Fibroblast of skin of abdomen (primary cell): ENCODE results near the gene COX4I2. TPM values are rescaled to one million over a fixed set of nuclear protein-coding genes. Genes with fewer than 3 reads are reported as not detected.
"Not testable (repeated sequence)": the region's sequence is repeated elsewhere in the genome, so short reads cannot be mapped to it uniquely, and the experiment has no call there.

Source experiments
- DNase-seq: peaks from one replicate; pipeline ENCODE4 v3.0.0-alpha.2; 2013
- polyA plus RNA-seq, 2 experiments: library from polyadenylated mRNA; unstranded; fragments of 120-200 nt; gene quantifications; one replicate each; pipeline ENCODE4 v1.2.1, GENCODE V29; 2013; ENCODE audit not compliant: insufficient read length in 2 of 2

COX4I2 gene
- polyA plus RNA-seq (2013, experiment 1 of 2; ENCODE audit: insufficient read length) = not detected
- not detected for polyA plus RNA-seq (2013, experiment 2 of 2; ENCODE audit: insufficient read length)

- DNase-seq = no peak
These were observed at the start of gene COX4I2 for GRCh38 chr20:31637660-31638059. Gene COX4I2 (plus strand): TSS chr20:31637912. CDS start chr20:31639018, 1,106 bp downstream.

- DNase-seq = no peak
These were observed 46.9 kb upstream of the COX4I2 start for GRCh38 chr20:31590717-31591225.

- peak; percentile 84 for DNase-seq
These were observed 44.3 kb upstream of the COX4I2 start for GRCh38 chr20:31593221-31594001.

- DNase-seq = no peak
These were observed 43.6 kb upstream of the COX4I2 start for GRCh38 chr20:31594002-31594557.

GRCh38 chr20:31594558-31595379 is 42.9 kb upstream of the COX4I2 start:
- DNase-seq = no peak

GRCh38 chr20:31595380-31595653 is 42.4 kb upstream of the COX4I2 start:
- no peak for DNase-seq

GRCh38 chr20:31595654-31596411 is 41.9 kb upstream of the COX4I2 start:
- DNase-seq = peak; percentile 92

GRCh38 chr20:31596412-31596715 is 41.3 kb upstream of the COX4I2 start:
- DNase-seq = not testable (repeated sequence)

GRCh38 chr20:31596831-31597480 is 40.8 kb upstream of the COX4I2 start:
- DNase-seq = no peak

GRCh38 chr20:31597481-31597855 is 40.2 kb upstream of the COX4I2 start:
- DNase-seq = no peak

GRCh38 chr20:31602431-31602778 is 35.3 kb upstream of the COX4I2 start:
- DNase-seq = no peak

GRCh38 chr20:31602779-31603441 is 34.8 kb upstream of the COX4I2 start:
- peak; percentile 65 for DNase-seq

GRCh38 chr20:31603822-31604566 is 33.7 kb upstream of the COX4I2 start:
- DNase-seq = peak; percentile 95

GRCh38 chr20:31604567-31605030 is 33.1 kb upstream of the COX4I2 start:
- no peak for DNase-seq

- peak; percentile 95 for DNase-seq
These were observed 32.4 kb upstream of the COX4I2 start, which contains the start of gene ID1 for GRCh38 chr20:31605031-31605901. Gene ID1 (plus strand): TSS chr20:31605289. CDS start chr20:31605388, 99 bp downstream.

- DNase-seq = no peak
These were observed 31.6 kb upstream of the COX4I2 start for GRCh38 chr20:31605902-31606803.

GRCh38 chr20:31606804-31607639 is 30.7 kb upstream of the COX4I2 start:
- DNase-seq = peak; percentile 78
